GM18870 (cell line): Measurements from ENCODE around the gene NUP210.
A peak's percentile ranks its signal among the peaks of the same experiment; 100 is the strongest.

Experiments used
- ATAC-seq: cut with Tn5 transposase; IDR thresholded peaks from one replicate; pipeline ENCODE4 v1.9.1; 2021; ENCODE audit warnings: moderate library complexity; ENCODE audit not compliant: unreplicated experiment

Gene NUP210

DNA sequence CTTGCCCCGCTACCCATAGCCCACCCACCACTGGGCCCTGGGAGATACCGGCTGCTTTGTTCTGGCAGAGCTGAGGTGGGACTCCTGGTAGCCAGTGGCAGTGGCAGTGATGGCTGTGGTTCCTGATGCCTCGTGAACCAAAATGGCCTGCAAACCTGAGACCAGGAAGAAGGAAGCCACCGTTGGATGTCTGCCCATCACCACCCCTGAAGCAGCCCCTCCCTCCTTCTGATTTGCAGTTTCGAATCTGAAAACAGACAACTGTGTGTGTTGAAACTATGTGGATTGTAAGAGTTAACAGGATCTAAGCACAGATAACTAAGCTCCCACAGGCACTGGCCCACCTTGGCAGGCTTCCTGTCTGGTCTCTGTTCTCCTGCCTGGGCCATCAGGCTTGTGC, 66.6 kb downstream of the NUP210 start:
- ATAC-seq = no peak

- no peak for ATAC-seq
Measured at GRCh38 chr3:13352621-13353131, 67.4 kb downstream of the NUP210 start.

DNA sequence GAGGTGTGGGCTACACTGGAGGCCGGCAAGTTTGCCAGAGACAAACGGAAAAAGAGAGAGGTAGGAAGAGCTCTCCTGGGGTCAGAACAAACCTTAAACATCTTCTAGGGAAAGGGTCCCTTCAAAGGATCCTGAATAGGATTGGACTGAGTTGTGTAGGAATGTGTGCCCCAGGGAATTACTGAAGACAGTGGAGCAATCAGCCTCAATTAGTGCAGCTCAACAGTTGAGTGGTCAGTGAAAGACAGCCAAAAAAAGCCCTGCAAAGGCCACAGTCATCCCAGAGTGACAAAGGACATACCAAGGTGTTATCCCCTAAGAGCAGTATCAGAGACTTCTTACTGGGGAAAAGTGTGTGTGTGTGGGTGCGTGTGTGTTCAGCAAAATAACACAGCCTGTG, 70.3 kb downstream of the NUP210 start:
- no peak for ATAC-seq

- ATAC-seq = no peak
Measured at GRCh38 chr3:13348661-13349396, 71.3 kb downstream of the NUP210 start.

DNA sequence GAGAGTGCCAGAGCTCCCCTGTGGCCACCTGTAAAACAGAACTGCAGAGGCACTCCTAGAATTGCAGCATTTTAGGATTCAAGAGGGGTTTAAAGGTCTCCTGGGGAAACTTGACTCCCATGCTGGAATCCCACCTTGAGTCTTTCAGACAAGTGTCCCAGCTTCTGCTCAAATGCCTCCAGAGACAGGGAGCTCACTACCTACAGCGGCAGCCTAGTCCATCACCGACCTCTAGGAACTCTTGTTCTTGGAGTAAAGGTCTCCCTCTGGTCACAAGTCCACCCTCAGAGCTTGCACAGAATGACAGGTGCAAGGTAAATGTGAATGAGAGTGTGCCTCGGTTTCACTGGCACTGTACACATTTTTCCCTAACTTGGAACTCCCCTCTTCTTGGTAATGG, 72.0 kb downstream of the NUP210 start:
- ATAC-seq = no peak

- no peak for ATAC-seq
Measured at GRCh38 chr3:13347390-13347950, 72.7 kb downstream of the NUP210 start.

DNA sequence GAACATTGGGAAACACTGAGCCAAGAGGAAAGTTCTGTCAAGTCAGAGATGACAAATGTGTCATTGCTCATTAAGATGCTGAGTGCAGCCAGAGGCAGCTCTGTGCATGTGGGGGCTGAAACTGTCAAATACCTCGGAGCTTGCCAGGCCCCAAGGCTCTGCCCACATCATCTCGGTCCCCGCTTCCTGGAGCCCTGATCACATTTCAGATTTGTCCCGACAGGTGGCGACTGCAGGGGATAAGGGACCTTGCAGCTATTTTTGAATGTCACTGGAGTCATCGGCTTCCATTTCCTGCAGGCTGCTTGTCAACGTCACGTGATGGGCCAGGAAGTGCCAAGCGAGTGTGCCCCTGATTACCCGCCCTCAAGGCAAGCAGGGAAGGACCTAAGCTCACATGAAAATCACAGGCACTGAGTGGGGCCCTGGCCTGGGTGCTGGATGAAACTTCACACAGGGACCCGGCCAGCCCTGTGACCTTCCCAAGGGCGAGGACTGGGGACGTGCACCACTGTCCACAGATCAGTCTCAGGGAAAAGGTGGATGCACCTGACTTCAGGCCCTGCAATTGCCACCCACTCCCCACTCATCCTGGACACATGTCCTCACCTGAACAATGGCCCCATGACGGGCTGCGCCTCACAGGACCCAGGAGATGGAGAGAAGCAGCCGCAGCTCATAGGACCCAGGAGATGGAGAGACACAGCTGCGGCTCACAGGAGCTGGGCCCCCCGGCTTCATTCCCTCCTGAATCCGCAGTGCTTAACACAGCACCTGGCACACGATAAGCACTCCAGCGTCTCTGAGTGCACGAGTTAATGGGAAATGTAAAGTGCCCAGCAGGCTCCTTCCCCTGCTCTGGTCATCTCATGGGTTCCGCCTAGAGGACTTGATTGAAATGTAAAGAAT, 73.4 kb downstream of the NUP210 start:
- ATAC-seq = no peak

DNA sequence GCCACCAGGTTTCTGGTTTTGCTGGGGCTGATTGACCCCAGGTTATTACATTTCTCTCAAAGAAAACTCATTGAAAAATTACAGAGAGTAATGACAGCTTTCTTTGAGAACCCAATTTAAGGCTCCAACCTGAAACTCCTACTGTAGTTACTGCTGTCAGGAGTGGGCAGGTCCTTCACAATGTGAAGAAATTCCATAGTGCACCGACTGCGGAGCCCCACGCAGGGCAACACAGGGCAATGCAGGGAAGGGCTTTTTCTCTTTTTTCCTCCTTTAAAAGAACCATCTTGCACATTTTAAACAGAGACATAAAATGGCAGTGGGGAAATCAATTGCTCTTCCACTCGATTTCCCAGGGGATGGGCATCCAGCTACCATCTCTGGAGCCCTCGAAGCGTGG, 74.3 kb downstream of the NUP210 start:
- ATAC-seq = no peak

GRCh38 chr3:13345284-13345683, 74.8 kb downstream of the NUP210 start:
- ATAC-seq = no peak

- no peak for ATAC-seq
Measured at GRCh38 chr3:13344663-13345062, 75.5 kb downstream of the NUP210 start.

DNA sequence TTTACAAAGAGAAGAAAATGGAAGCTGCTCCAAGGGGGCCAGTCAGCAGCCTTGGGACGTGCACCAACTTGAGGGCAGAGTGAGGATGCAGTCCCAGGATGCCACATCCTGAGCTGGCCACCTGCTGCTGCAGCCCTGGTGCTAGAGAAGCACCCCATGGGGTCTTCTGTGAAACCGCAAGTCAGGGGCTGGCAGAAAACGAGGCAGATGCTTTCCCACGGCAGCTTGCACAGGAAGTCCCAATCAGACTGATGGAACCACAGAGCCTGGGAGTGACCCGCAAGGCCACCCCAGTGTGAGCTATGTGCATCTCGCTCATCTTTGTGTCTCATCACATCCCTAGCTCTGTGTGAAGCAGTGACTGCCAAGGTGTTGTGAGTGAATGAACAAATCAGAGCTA, 76.5 kb downstream of the NUP210 start:
- ATAC-seq = no peak

- no peak for ATAC-seq
Measured at GRCh38 chr3:13341229-13341905, 78.8 kb downstream of the NUP210 start.

DNA sequence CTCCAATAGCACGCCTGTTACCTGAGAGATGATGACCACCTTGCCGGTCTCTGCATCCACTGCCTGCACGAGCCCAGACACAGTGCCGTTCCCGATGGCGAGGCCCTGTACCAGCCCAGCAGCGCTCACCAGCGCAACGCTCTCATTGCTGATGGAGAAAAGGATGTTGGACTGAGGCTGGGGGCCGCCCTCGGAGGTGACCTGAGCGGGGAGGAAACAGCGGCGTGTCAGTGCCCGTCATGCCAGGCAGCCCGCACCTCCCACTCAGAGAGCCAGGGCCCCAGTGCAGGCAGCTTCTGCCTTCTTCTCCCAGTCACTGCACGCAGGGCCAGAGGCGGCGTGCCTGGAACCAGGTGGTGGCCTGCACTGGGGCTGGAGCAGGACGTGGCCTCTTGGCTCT, 80.3 kb downstream of the NUP210 start:
- no peak for ATAC-seq

- ATAC-seq = no peak
Measured at GRCh38 chr3:13338996-13339395, 81.1 kb downstream of the NUP210 start.

- no peak for ATAC-seq
Measured at GRCh38 chr3:13338231-13338630, 81.9 kb downstream of the NUP210 start.

- ATAC-seq = no peak
Measured at GRCh38 chr3:13336592-13336991, 83.5 kb downstream of the NUP210 start.

- no peak for ATAC-seq
Measured at GRCh38 chr3:13335503-13335902, 84.6 kb downstream of the NUP210 start.

DNA sequence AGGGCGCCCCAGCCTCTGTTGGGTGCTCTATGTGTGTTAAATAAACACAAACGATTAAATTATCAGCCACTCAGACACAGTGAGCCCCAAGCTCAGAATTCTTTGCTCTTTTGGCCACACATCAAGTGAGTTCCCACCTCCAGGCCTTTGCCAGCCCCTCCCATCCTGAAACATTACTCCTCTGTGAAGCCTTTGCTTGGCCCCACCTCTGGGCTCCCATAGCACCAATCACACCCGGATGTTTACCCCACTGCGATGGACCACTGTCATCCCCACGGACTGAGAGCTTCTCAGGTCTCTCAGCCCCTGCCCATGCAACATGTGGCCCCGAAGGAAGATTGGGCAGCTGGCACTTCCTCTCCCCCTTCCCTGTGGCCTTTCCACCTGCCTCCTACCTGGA, 85.1 kb downstream of the NUP210 start:
- no peak for ATAC-seq

GRCh38 chr3:13333236-13333897, 86.8 kb downstream of the NUP210 start:
- ATAC-seq = no peak

DNA sequence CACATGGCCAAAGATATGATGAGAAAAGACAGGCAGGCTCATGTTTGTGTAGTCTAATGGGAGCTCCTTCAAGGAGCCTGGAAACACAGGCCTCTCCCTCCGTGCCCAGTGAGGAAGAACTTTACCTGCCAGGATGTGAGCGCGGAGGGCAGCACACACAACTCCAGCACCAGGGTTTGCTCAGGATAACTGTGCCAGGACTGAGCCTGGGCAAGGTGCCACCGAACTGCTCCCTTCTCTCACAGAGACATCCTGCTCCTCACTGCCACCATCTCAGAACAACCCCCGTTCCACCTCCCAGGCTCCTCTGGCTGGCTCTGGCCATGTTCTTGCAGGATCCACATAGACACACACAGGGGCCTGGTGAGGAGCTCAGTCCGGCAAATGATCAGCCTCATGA, 87.4 kb downstream of the NUP210 start:
- ATAC-seq = no peak

GRCh38 chr3:13332158-13332557, 88.0 kb downstream of the NUP210 start:
- ATAC-seq = peak; percentile 86
